HEK293 (cell line): ENCODE measurements around the gene CCDC175.

Experiments used
- CTCF ChIA-PET: fragments of 350-600 bp; formaldehyde crosslinking; extraction: SDS; loops from one replicate; lab custom pipeline; 2021; ENCODE audit warnings: antibody characterized with exemption; lab: Yijun Ruan, JAX
- POLR2A ChIA-PET: fragments of 300-600 bp; formaldehyde crosslinking; extraction: SDS; loops from one replicate; lab custom pipeline; 2020; ENCODE audit warnings: antibody characterized with exemption, inconsistent platforms; lab: Yijun Ruan, JAX
- H3K27ac ChIP-seq: fragments of 200-500 bp; sonication (Bioruptor generic); 2 replicates; pipeline ENCODE4 v1.5.1; 2014; ENCODE audit warnings: low read depth, low read length, control low read depth, inconsistent platforms; ENCODE audit errors: extremely low read depth
- H3K36me3 ChIP-seq, 2 experiments: fragments of 200-500 bp in 1 of 2; sonication (Bioruptor generic) in 1 of 2; 1 replicate in 1 of 2; 2 replicates in 1 of 2; pipeline ENCODE4 v1.5.1; 2014 to 2017; ENCODE audit warnings: inconsistent platforms in 2 of 2, low read length in 2 of 2; ENCODE audit not compliant: control insufficient read depth in 2 of 2, insufficient read depth in 1 of 2
- H3K4me1 ChIP-seq: fragments of 200-500 bp; sonication (Bioruptor generic); 2 replicates; pipeline ENCODE4 v1.5.1; 2014; ENCODE audit warnings: mild to moderate bottlenecking, low read length, inconsistent platforms; ENCODE audit not compliant: control insufficient read depth, insufficient read depth
- H3K4me3 ChIP-seq: 2 replicates; pipeline ENCODE4 v1.5.1; 2011; ENCODE audit warnings: low read depth, mild to moderate bottlenecking, control low read depth, low read length, moderate library complexity
- H3K9me3 ChIP-seq: fragments of 200-500 bp; sonication (Bioruptor generic); 2 replicates; pipeline ENCODE4 v1.5.1; 2014; ENCODE audit warnings: low read depth, low read length, inconsistent platforms; ENCODE audit not compliant: control insufficient read depth, insufficient read depth
- EGR2 ChIP-seq: fragments of 450-650 bp; formaldehyde crosslinking; IDR thresholded peaks from 2 replicates; pipeline ENCODE4 v1.5.1; 2016; ENCODE audit warnings: low read depth, missing biosample characterization, missing genetic modification characterization
- KLF1 ChIP-seq: fragments of 450-650 bp; formaldehyde crosslinking; IDR thresholded peaks from 2 replicates; pipeline ENCODE4 v1.5.1; 2016; ENCODE audit warnings: missing biosample characterization, missing genetic modification characterization
- PRDM1 ChIP-seq: fragments of 450-650 bp; formaldehyde crosslinking; IDR thresholded peaks from 2 replicates; pipeline ENCODE4; 2016; ENCODE audit warnings: missing biosample characterization, missing genetic modification characterization
- ZNF133 ChIP-seq: fragments of 450-650 bp; formaldehyde crosslinking; IDR thresholded peaks from 2 replicates; pipeline ENCODE4 v1.5.1; 2016; ENCODE audit warnings: missing biosample characterization, missing genetic modification characterization
- ZNF16 ChIP-seq: fragments of 450-650 bp; formaldehyde crosslinking; IDR thresholded peaks from 2 replicates; pipeline ENCODE4 v1.5.1; 2016; ENCODE audit warnings: low read depth, missing biosample characterization, missing genetic modification characterization
- ZNF174 ChIP-seq: fragments of 450-650 bp; formaldehyde crosslinking; IDR thresholded peaks from 2 replicates; pipeline ENCODE4 v1.5.0; 2017; ENCODE audit warnings: missing biosample characterization, mild to moderate bottlenecking, missing genetic modification characterization
- ZNF211 ChIP-seq: fragments of 450-650 bp; formaldehyde crosslinking; IDR thresholded peaks from 2 replicates; pipeline ENCODE4 v1.5.1; 2016; ENCODE audit warnings: low read depth, missing biosample characterization, missing genetic modification characterization
- ZNF23 ChIP-seq: fragments of 450-650 bp; formaldehyde crosslinking; IDR thresholded peaks from 2 replicates; pipeline ENCODE4 v1.5.1; 2016; ENCODE audit warnings: missing biosample characterization, missing genetic modification characterization, borderline replicate concordance
- ZNF335 ChIP-seq: fragments of 450-650 bp; formaldehyde crosslinking; conservative IDR thresholded peaks from 2 replicates; pipeline ENCODE4 v1.5.1; 2016; ENCODE audit warnings: missing biosample characterization, missing genetic modification characterization
- ZNF341 ChIP-seq: fragments of 450-650 bp; formaldehyde crosslinking; IDR thresholded peaks from 2 replicates; pipeline ENCODE4; 2016; ENCODE audit warnings: low read depth, missing biosample characterization, missing genetic modification characterization
- ZNF529 ChIP-seq: fragments of 450-650 bp; formaldehyde crosslinking; IDR thresholded peaks from 2 replicates; pipeline ENCODE4 v1.5.1; 2017; ENCODE audit warnings: missing genetic modification characterization, missing biosample characterization; ENCODE audit not compliant: insufficient replicate concordance
- ZNF544 ChIP-seq: fragments of 450-650 bp; formaldehyde crosslinking; IDR thresholded peaks from 2 replicates; pipeline ENCODE4 v1.5.0; 2017; ENCODE audit warnings: missing biosample characterization, missing genetic modification characterization
- ZNF548 ChIP-seq: fragments of 450-650 bp; formaldehyde crosslinking; IDR thresholded peaks from 2 replicates; pipeline ENCODE4 v1.5.1; 2016; ENCODE audit warnings: missing biosample characterization, missing genetic modification characterization
- ZNF623 ChIP-seq: fragments of 450-650 bp; formaldehyde crosslinking; IDR thresholded peaks from 2 replicates; pipeline ENCODE4 v1.5.1; 2016; ENCODE audit warnings: missing biosample characterization, missing genetic modification characterization
- ZNF626 ChIP-seq: fragments of 450-650 bp; sonication (Bioruptor Pico); formaldehyde crosslinking; IDR thresholded peaks from 2 replicates; pipeline ENCODE4 v1.5.1; 2018; ENCODE audit warnings: missing biosample characterization, missing genetic modification characterization, inconsistent platforms
- ZNF76 ChIP-seq: fragments of 450-650 bp; formaldehyde crosslinking; IDR thresholded peaks from 2 replicates; pipeline ENCODE4; 2016; ENCODE audit warnings: low read depth, missing biosample characterization, missing genetic modification characterization, borderline replicate concordance
- ZNF776 ChIP-seq: fragments of 450-650 bp; formaldehyde crosslinking; IDR thresholded peaks from 2 replicates; pipeline ENCODE4 v1.5.0; 2017; ENCODE audit warnings: missing biosample characterization, missing genetic modification characterization, borderline replicate concordance
- TF ChIP-seq, protein P1 (sequence below): fragments of 450-650 bp; formaldehyde crosslinking; IDR thresholded peaks from 2 replicates; pipeline ENCODE4 v1.5.1; 2017; ENCODE audit warnings: missing biosample characterization, missing genetic modification characterization

Gene CCDC175

DNA sequence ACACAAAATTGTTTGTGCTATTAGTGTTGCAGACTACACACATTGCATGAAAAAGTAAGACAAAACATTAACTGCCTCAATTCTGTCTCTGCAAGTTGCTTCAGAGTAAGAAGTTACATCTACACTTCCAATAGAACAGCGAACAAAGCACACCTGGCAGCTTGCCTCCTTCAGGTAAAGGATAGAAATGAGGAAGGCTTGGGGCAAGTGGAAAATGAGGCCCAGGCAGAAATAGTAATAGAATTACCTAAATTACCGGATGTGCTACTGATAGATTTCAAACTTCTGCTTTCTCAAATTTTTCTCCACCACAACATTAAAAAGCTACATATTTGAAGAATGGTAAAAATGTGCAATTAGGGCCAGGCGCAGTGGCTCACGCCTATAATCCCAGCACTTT is 37.7 kb downstream of the CCDC175 start:
- CTCF ChIA-PET, result no interaction called here
- TF ChIP-seq ZNF335 (tag by site-specific recombination) (no peak), KLF1 (tag by site-specific recombination) (no peak), ZNF23 (tag by site-specific recombination) (no peak), ZNF626 (tag by site-specific recombination) (no peak), ZNF211 (tag by site-specific recombination) (no peak), ZNF548 (tag by site-specific recombination) (no peak), ZNF776 (tag by site-specific recombination) (no peak), ZNF544 (tag by site-specific recombination) (no peak), ZNF623 (tag by site-specific recombination) (no peak), ZNF133 (tag by site-specific recombination) (no peak)
- TF ChIP-seq, all 188 proteins: peak for 0
- Histone ChIP-seq H3K36me3 (no peaks in the 10 kb centered on the region; a peak in 1 of 3 replicates), H3K4me3 (no peak overlapping the region), H3K4me1 (peaks cover 20% of the 10 kb centered on the region), H3K9me3 (no peaks in the 10 kb centered on the region), H3K27ac (no peak overlapping the region)
- POLR2A ChIA-PET, result no interaction called here

DNA sequence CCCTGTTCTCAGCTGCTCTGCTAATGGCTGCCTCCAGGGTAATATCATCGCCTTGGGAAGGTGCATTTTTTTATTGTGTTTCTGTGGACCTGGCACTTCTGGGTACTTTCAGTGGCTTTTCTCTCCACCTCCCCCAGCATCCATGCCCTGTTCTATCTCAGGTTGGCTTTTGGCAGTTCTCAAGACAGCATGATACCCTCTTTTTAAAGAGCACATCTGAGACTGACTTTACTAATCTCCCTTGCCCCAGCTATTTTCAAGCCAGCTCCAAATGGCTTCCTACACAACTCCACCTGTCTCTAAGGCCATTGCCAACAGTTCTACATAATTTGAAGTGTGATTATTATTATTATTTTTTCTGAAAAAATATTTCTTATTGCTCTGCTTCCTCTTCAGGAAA is 39.1 kb downstream of the CCDC175 start:
- ChIA-PET POLR2A (no interaction called here), CTCF (interaction anchor here (0.8 to 1.5 kb wide), 2 partner anchors 25 to 30 kb away, joined by 4 read pairs; no protein-coding TSS in a partner anchor)
- peak; percentile 27; the same call in 1 of the 2 replicates for TF ChIP-seq ZNF341
- TF ChIP-seq, protein P1, sequence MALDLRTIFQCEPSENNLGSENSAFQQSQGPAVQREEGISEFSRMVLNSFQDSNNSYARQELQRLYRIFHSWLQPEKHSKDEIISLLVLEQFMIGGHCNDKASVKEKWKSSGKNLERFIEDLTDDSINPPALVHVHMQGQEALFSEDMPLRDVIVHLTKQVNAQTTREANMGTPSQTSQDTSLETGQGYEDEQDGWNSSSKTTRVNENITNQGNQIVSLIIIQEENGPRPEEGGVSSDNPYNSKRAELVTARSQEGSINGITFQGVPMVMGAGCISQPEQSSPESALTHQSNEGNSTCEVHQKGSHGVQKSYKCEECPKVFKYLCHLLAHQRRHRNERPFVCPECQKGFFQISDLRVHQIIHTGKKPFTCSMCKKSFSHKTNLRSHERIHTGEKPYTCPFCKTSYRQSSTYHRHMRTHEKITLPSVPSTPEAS, result no peak
- peaks cover 12% of the 10 kb centered on the region for H3K4me1 ChIP-seq
- H3K9me3 ChIP-seq, result no peaks in the 10 kb centered on the region
- no peak overlapping the region for H3K27ac ChIP-seq
- H3K4me3 ChIP-seq, result no peak overlapping the region
- H3K36me3 ChIP-seq, result no peaks in the 10 kb centered on the region; a peak in 1 of 3 replicates

DNA sequence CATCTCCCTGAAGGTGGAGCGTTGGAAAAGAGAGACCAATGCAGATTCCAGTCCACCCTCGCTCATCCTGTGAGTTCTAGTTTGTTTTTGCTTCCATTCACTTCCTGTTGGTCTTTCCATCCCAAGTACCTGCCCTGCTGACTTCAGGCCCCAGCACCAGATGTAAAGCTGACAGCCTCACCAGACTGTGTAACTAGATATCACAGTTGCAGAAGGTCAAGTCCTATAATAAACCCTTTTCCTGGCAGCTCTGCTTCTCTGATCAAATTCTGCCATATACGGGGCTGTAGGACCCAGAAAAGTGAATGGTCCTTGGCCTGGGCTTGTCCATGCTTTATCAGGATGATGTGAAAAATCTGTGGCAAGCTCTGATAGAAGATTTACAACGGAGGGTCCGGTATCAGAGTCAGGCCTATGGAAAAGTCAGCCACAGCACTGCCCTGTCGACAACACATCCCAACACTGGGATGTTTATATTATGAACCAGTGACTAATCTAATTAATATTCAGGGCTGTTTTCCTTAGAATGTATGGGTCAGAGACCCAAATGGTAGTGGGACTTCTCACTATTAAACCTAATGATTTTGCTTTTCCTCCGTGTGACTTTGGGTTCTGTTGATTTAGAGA is 42.1 kb downstream of the CCDC175 start:
- Histone ChIP-seq H3K4me3 (no peak overlapping the region), H3K4me1 (no peaks in the 10 kb centered on the region), H3K27ac (no peak overlapping the region), H3K36me3 (no peaks in the 10 kb centered on the region; a peak in 1 of 3 replicates), H3K9me3 (no peaks in the 10 kb centered on the region)
- CTCF ChIA-PET, result interaction anchor here (1.0 kb wide), 1 partner anchor 27 kb away, joined by 3 read pairs; no protein-coding TSS in a partner anchor
- POLR2A ChIA-PET, result no interaction called here
- no peak for TF ChIP-seq ZNF76 (tag by site-specific recombination)
- no peak for TF ChIP-seq EGR2
- no peak for TF ChIP-seq ZNF174 (tag by site-specific recombination)
- TF ChIP-seq, all 188 proteins: peak for 0

DNA sequence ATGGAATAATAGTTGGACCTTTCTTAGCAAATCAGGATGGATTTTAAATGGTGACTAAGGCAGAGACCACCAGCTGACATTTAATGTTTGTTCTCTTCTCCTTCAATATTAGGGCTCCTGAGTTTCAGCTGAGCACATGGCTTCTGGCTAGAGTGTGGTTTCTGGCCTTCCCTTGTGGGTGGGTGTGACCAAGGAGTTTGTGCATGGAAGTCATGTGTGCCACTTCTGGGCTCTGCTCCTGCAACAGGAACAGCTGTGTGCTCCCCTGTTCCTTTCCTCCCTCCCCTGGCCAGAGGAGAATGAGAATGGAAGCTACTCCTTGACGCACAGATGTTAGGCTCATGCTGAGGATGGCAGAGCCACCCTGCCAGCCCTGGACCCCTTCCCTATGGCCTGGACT is 44.2 kb downstream of the CCDC175 start:
- ChIA-PET POLR2A (no interaction called here), CTCF (no interaction called here)
- Histone ChIP-seq H3K27ac (no peak overlapping the region), H3K4me3 (no peak overlapping the region), H3K4me1 (no peaks in the 10 kb centered on the region), H3K9me3 (no peaks in the 10 kb centered on the region), H3K36me3 (no peaks in the 10 kb centered on the region; a peak in 1 of 3 replicates)
- no peak for TF ChIP-seq PRDM1 (tag by site-specific recombination)
- TF ChIP-seq ZNF16 (tag by site-specific recombination), result no peak
- no peak for TF ChIP-seq ZNF23 (tag by site-specific recombination)
- no peak for TF ChIP-seq ZNF529
